K562 (cell line): ENCODE results near the gene SPINK4. TPM values are rescaled to one million over a fixed set of nuclear protein-coding genes. Genes with fewer than 3 reads are reported as not detected.

Source experiments
- ATAC-seq: fragments of 200-7000 bp; cut with Tn5 transposase; 3 replicates; pipeline ENCODE4 v1.9.1; 2020; ENCODE audit warnings: moderate library complexity
- BruUV-seq: library from RNA; stranded (reverse); fragments of 400-500 nt; replicated peaks from 2 replicates; lab custom pipeline; 2021; lab: Mats Ljungman, UMichigan
- CTCF ChIA-PET: fragments of 300-600 bp; formaldehyde crosslinking; extraction: SDS; loops from one replicate; lab custom pipeline; 2021; ENCODE audit warnings: low intra/inter-chr PET ratio; lab: Yijun Ruan, JAX
- POLR2A ChIA-PET: fragments of 300-600, 350-650 bp; sonication (Branson Sonifier 250); formaldehyde crosslinking; extraction: SDS; loops from one replicate; lab custom pipeline; 2021; ENCODE audit warnings: antibody characterized with exemption, inconsistent platforms; lab: Yijun Ruan, JAX
- DNase-seq, 4 experiments: peaks; one replicate each; pipeline versions ENCODE4 v3.0.0 to v3.0.0-alpha.2; 2011 to 2018; ENCODE audit warnings: low spot score in 3 of 4, mixed read lengths in 3 of 4; ENCODE audit errors: extremely low read depth in 1 of 4
- FAIRE-seq: peaks from 2 replicates; lab custom pipeline; 2011; peaks lifted over from hg19 to GRCh38; lab: Jason Lieb, UNC
- H2AFZ ChIP-seq: 2 replicates; pipeline ENCODE4 v1.6.0; 2011; ENCODE audit warnings: low read depth, low read length, control low read depth, inconsistent platforms
- H3K27ac ChIP-seq: fragments of 200-600 bp; 3 replicates; pipeline ENCODE4 v1.8.0; 2011; ENCODE audit warnings: low read depth, mild to moderate bottlenecking, control low read depth, inconsistent platforms, low read length, moderate library complexity, mixed read lengths; ENCODE audit errors: extremely low read depth
- H3K27me3 ChIP-seq, 2 experiments: fragments of 300-600 bp in 1 of 2; 2 replicates in 1 of 2; 3 replicates in 1 of 2; pipeline versions ENCODE4 v1.6.0 to v1.8.0; 2011; ENCODE audit warnings: inconsistent platforms in 2 of 2, low read length in 2 of 2, mild to moderate bottlenecking in 1 of 2, mixed read lengths in 1 of 2, moderate library complexity in 1 of 2; ENCODE audit not compliant: control insufficient read depth in 2 of 2, insufficient read depth in 2 of 2
- H3K36me3 ChIP-seq: fragments of 300-600 bp; 3 replicates; pipeline ENCODE4 v1.8.0; 2011; ENCODE audit warnings: mild to moderate bottlenecking, low read length, inconsistent platforms; ENCODE audit not compliant: control insufficient read depth, insufficient read depth
- H3K4me1 ChIP-seq, 2 experiments: fragments of 200-600 bp in 1 of 2; replicated peaks in 1 of 2; 2 replicates in 1 of 2; 3 replicates in 1 of 2; pipeline versions ENCODE4 v1.5.1 to v1.8.0; 2011; ENCODE audit warnings: inconsistent platforms in 2 of 2, low read length in 2 of 2, mild to moderate bottlenecking in 1 of 2, mixed read lengths in 1 of 2, moderate library complexity in 1 of 2; ENCODE audit not compliant: control insufficient read depth in 2 of 2, insufficient read depth in 2 of 2
- H3K4me2 ChIP-seq: 2 replicates; pipeline ENCODE4 v1.6.1; 2011; ENCODE audit warnings: low read length, control low read depth, inconsistent platforms, mixed read lengths; ENCODE audit not compliant: insufficient read depth
- H3K4me3 ChIP-seq: fragments of 200-600 bp; sonication (generic), shearing (Covaris generic); 2 replicates; pipeline ENCODE4 v1.5.1; 2016; ENCODE audit warnings: control low read depth, inconsistent platforms
- H3K79me2 ChIP-seq: fragments of 200-600 bp; 3 replicates; pipeline ENCODE4 v1.8.0; 2011; ENCODE audit warnings: low read length, inconsistent platforms; ENCODE audit not compliant: control insufficient read depth, insufficient read depth
- H3K9ac ChIP-seq, 2 experiments: 2 replicates each; pipeline versions ENCODE4 v1.6.0 to v1.6.1; 2011; ENCODE audit warnings: low read depth in 2 of 2, low read length in 2 of 2, control low read depth in 1 of 2, inconsistent platforms in 1 of 2, mild to moderate bottlenecking in 1 of 2, mixed read lengths in 1 of 2; ENCODE audit not compliant: insufficient read depth in 1 of 2
- H3K9me1 ChIP-seq: one replicate; pipeline ENCODE4 v1.6.0; 2011; ENCODE audit warnings: inconsistent platforms, mild to moderate bottlenecking, low read length, moderate library complexity; ENCODE audit not compliant: control insufficient read depth, insufficient read depth
- H3K9me3 ChIP-seq: replicated peaks from 2 replicates; pipeline ENCODE4 v1.5.1; 2011; ENCODE audit warnings: low read depth, low read length, inconsistent platforms; ENCODE audit not compliant: control insufficient read depth, insufficient read depth
- H4K20me1 ChIP-seq: replicated peaks from 2 replicates; pipeline ENCODE4 v1.6.1; 2011; ENCODE audit warnings: low read length, inconsistent platforms, mixed read lengths; ENCODE audit not compliant: control insufficient read depth, insufficient read depth
- CGGBP1 ChIP-seq: fragments of 250-450 bp; sonication (Bioruptor Pico); IDR thresholded peaks from 2 replicates; pipeline ENCODE4 v1.9.0; 2021; ENCODE audit warnings: mild to moderate bottlenecking
- FOXA3 ChIP-seq, 2 experiments: fragments of 450-650 bp in 1 of 2; sonication (generic) in 1 of 2; formaldehyde crosslinking; IDR thresholded peaks in 1 of 2; conservative IDR thresholded peaks in 1 of 2; 2 replicates each; pipeline versions ENCODE4 v1.4.0 to v1.8.0; 2020 to 2022; ENCODE audit warnings: mild to moderate bottlenecking in 2 of 2, missing genetic modification reagents in 1 of 2
- JUN ChIP-seq, 2 experiments: sonication (generic) in 1 of 2; formaldehyde crosslinking in 1 of 2; IDR thresholded peaks; 2 replicates each; pipeline versions ENCODE4 v1.6.1 to v1.8.0; 2012 to 2022; ENCODE audit warnings: borderline replicate concordance in 2 of 2, mild to moderate bottlenecking in 2 of 2, improper control_type of control experiment in 1 of 2, low read depth in 1 of 2, low read length in 1 of 2, missing genetic modification reagents in 1 of 2
- NR2C2 ChIP-seq, 2 experiments: fragments of 200-800 bp in 1 of 2; sonication (Bioruptor generic) in 1 of 2; sonication (generic) in 1 of 2; formaldehyde crosslinking in 1 of 2; IDR thresholded peaks; 2 replicates each; pipeline versions ENCODE4 v1.6.1 to v1.8.0; 2016 to 2022; ENCODE audit warnings: mild to moderate bottlenecking in 1 of 2, missing compliant biosample characterization in 1 of 2, missing genetic modification characterization in 1 of 2, missing genetic modification reagents in 1 of 2
- SRSF3 ChIP-seq: fragments of 200-400 bp; formaldehyde crosslinking; IDR thresholded peaks from 2 replicates; pipeline ENCODE4 v1.6.1; 2016; ENCODE audit warnings: mild to moderate bottlenecking, low read length, moderate library complexity; ENCODE audit not compliant: insufficient read depth
- TAL1 ChIP-seq: fragments of 450-650 bp; IDR thresholded peaks from 2 replicates; pipeline ENCODE4 v1.6.1; 2016; ENCODE audit warnings: mild to moderate bottlenecking
- TGIF2 ChIP-seq: sonication (generic); formaldehyde crosslinking; IDR thresholded peaks from 2 replicates; pipeline ENCODE4 v1.8.1; 2022; ENCODE audit warnings: mild to moderate bottlenecking, missing genetic modification reagents, moderate library complexity
- WGBS: fragments of 100-300 bp; shearing (Covaris generic); methylation state at CpG from one replicate; pipeline ENCODE4 v1.1.6; 2016; ENCODE audit warnings: low coverage, mixed read lengths; ENCODE audit not compliant: insufficient coverage; ENCODE audit errors: missing lambda C conversion rate; 5-methylcytosine and 5-hydroxymethylcytosine counted together
- in situ Hi-C: fragments of 300-500 bp; cut with MboI; formaldehyde crosslinking; loops from 4 replicates; pipeline ENCODE4 v1.15.0; 2018; ENCODE audit warnings: inconsistent platforms, mixed read lengths
- intact Hi-C: fragments of 100-400 bp; cut with micrococcal nuclease; formaldehyde crosslinking; loops from 2 replicates; pipeline ENCODE4 v1.14.2; 2022
- polyA plus RNA-seq, 8 experiments: library from polyadenylated mRNA; depleted of rRNA in 4 of 8; stranded (reverse) in 5 of 8; unstranded in 3 of 8; fragments of >200 nt; fragmentation: Nextera tagmentation in 2 of 8; fragmentation: Illumina TruSeq in 1 of 8; extraction: Ambion mirVana in 2 of 8; extraction: Trizol in 1 of 8; gene quantifications; 2 replicates each; pipeline versions ENCODE4 v1.2.1 to v1.2.3, GENCODE V29; 2011 to 2014; ENCODE audit warnings: inconsistent platforms in 1 of 8, missing spikeins in 1 of 8
- total RNA-seq, 7 experiments: library from RNA; depleted of rRNA in 6 of 7; stranded (reverse); fragments of >200 nt in 6 of 7; fragmentation: Illumina TruSeq in 2 of 7; extraction: Trizol in 2 of 7; gene quantifications; 2 replicates each; pipeline versions ENCODE4 v1.2.1 to v1.2.3, GENCODE V29; 2011 to 2021; ENCODE audit warnings: low replicate concordance in 1 of 7

Gene SPINK4
- total and polyA plus RNA-seq, 9 of the 15 experiments (the other 6 are each of a cell fraction or from before 2014, with no cell fraction given): 0.74 to 5.5 (median 2.1) TPM; not detected in 2

DNA sequence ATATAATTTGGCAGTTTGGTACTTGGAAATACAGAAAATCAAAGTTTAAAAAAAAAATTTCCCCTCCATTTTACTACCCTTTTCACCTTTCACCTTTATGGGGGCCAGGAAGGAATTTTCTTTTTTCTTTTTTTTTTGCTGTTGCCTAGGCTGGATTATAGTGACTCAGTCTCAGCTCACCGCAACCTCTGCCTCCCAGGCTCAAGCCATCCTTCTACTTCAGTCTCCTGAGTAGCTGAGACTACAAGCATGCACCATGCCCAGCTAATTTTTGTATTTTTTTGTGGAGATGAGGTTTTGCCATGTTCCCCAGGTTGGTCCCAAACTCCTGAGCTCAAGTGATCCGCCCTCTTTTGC, 34.0 kb downstream of the SPINK4 start:
- no peak for ATAC-seq
- Histone ChIP-seq H3K4me1 (peaks cover 0 to 4% of the 10 kb centered on the region in 2 experiments; a peak in 2 of 5 replicates), H3K9ac (no peak overlapping the region), H3K27ac (no peak overlapping the region), H3K27me3 (no peaks in the 10 kb centered on the region), H3K4me2 (no peak overlapping the region), H2AFZ (no peak overlapping the region), H3K36me3 (peaks cover 73% of the 10 kb centered on the region; the same call in 2 of the 3 replicates), H3K79me2 (no peaks in the 10 kb centered on the region), H3K9me1 (no peaks in the 10 kb centered on the region), H3K4me3 (no peak overlapping the region), H3K9me3 (no peaks in the 10 kb centered on the region), H4K20me1 (no peaks in the 10 kb centered on the region)
- in situ Hi-C loops (no loop called here), intact Hi-C loops (no loop called here)
- no peak for DNase-seq
- ChIA-PET CTCF (no interaction called here), POLR2A (interaction anchor here (0.8 to 1.5 kb wide), 4 partner anchors 9 to 21 kb away, joined by 3 to 7 read pairs (median 4); partner anchors contain the start of gene NFX1)
- no TSS peak for BruUV-seq
- no peak for TF ChIP-seq TGIF2
- TF ChIP-seq NR2C2 (CRISPR knock-in tag; IDR thresholded peaks at IDR 0.05): no peak
- no peak for TF ChIP-seq NR2C2 (tag; IDR thresholded peaks at IDR 0.05)
- TF ChIP-seq TAL1: no peak
- no peak for TF ChIP-seq SRSF3
- no peak for TF ChIP-seq FOXA3 (CRISPR knock-in tag; conservative IDR thresholded peaks at IDR 0.05 in 1 of 2, IDR thresholded peaks at IDR 0.05 in 1 of 2)
- TF ChIP-seq JUN (IDR thresholded peaks at IDR 0.05; ENCODE audit: borderline replicate concordance, low read depth, low read length): no peak
- TF ChIP-seq JUN (CRISPR knock-in tag; IDR thresholded peaks at IDR 0.05; ENCODE audit: borderline replicate concordance): no peak
- TF ChIP-seq CGGBP1 (CRISPR knock-in tag): no peak
- no peak for FAIRE-seq
- 86% methylated on average over 1 of the region's 2 CpGs for WGBS
